Neural progenitor cell (in vitro differentiated cells): ENCODE measurements around the gene STX1B.

Experiments
- CTCF ChIP-seq: fragments of 200-600 bp; sonication (generic); IDR thresholded peaks from 2 replicates; pipeline ENCODE4 v1.5.1; 2017; ENCODE audit warnings: antibody characterized with exemption, mild to moderate bottlenecking
- EZH2 ChIP-seq: fragments of 200-600 bp; sonication (generic); IDR thresholded peaks from 2 replicates; pipeline ENCODE4 v1.6.1; 2017; ENCODE audit warnings: antibody characterized with exemption, mild to moderate bottlenecking, moderate library complexity

GRCh38 chr16:31025339-31025738 lies 14.9 kb upstream of the STX1B start:
- TF ChIP-seq CTCF (no peak), EZH2 (no peak)
